ENCODE measurements around the gene NR1H3. TPM values are rescaled to one million over a fixed set of nuclear protein-coding genes. Genes with fewer than 3 reads are reported as not detected.

Gene NR1H3
- total RNA-seq, 3 donors from 2014 or later: 49.1 to 73.5 (median 50.6) TPM

DNA sequence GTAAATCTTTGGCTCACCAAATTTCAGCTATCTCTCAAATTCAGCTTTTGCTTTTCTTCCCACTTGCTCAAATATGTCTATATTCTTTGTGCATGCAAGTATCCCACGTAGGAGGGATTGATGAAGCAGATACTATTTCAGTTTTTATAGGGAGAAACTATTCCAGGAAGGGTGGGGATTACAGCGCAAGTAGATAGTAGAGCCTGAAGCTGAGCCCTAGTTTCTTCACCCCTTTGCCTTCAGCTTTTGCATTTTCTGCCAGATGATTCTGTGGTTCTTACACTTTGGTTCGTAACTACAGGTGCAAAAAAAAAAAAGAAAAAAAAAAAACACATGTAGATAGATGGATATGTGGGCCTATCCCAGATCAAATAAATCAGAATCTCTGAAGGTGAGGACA is 6.0 kb upstream of the NR1H3 start:
- ATAC-seq (no peak), DNase-seq (no peak)
- Histone ChIP-seq H3K36me3 (ENCODE audit: low read depth) (no peaks in the 10 kb centered on the region), H3K9me3 (no peaks in the 10 kb centered on the region), H3K4me1 (ENCODE audit: low read depth) (peaks cover 34% of the 10 kb centered on the region), H3K4me3 (no peak overlapping the region)
- intact Hi-C loops (cut with DNase I, micrococcal nuclease): no loop called here
- TF ChIP-seq, protein P1, sequence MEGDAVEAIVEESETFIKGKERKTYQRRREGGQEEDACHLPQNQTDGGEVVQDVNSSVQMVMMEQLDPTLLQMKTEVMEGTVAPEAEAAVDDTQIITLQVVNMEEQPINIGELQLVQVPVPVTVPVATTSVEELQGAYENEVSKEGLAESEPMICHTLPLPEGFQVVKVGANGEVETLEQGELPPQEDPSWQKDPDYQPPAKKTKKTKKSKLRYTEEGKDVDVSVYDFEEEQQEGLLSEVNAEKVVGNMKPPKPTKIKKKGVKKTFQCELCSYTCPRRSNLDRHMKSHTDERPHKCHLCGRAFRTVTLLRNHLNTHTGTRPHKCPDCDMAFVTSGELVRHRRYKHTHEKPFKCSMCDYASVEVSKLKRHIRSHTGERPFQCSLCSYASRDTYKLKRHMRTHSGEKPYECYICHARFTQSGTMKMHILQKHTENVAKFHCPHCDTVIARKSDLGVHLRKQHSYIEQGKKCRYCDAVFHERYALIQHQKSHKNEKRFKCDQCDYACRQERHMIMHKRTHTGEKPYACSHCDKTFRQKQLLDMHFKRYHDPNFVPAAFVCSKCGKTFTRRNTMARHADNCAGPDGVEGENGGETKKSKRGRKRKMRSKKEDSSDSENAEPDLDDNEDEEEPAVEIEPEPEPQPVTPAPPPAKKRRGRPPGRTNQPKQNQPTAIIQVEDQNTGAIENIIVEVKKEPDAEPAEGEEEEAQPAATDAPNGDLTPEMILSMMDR (IDR thresholded peaks at IDR 0.05): no peak

DNA sequence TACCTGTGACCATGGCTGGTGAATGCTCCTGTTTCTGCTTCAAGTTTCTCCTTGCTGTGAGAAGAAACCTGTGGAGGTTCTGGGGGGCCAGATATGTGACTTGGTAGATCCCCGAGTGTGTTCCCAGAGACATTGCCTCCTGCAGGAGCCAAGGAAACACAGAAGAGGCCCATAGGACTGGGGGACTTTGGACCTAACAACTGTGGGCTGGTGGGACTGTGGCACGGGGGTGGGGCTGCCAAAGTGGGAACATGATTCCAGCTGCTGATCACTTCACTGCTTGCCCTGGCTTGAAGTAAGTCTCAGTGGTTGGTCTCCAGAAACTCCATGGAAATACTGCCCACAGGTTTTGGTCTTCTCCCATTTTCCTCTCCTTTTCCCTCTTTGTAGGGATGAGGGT is 4.1 kb upstream of the NR1H3 start:
- Histone ChIP-seq H3K9me3 (no peaks in the 10 kb centered on the region), H3K36me3 (ENCODE audit: low read depth) (no peaks in the 10 kb centered on the region), H3K4me3 (no peak overlapping the region), H3K4me1 (ENCODE audit: low read depth) (peaks cover 38% of the 10 kb centered on the region)
- no peak for ATAC-seq
- intact Hi-C loops (cut with DNase I, micrococcal nuclease): no loop called here
- DNase-seq: no peak
- TF ChIP-seq, protein P1 (IDR thresholded peaks at IDR 0.05): no peak

DNA sequence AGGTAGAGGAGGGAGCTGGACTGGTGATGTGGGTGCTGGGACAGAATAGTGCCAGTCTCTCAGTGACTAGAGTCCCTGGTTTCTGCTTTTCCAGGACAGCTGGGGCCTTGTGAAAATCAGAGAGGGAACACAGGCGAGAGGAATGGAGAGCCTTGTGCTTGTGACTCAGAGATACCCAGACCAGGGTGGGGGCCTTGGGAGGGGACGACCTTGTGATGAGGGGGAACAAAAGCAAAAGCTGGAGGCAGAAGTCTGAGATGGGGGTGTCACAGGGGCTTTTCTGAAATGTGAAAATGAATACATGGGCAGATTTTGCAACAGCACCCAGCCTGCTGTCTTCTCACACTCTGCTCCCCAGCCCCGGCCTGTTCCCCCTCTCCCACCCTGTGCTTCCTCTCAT is 3.4 kb upstream of the NR1H3 start:
- H3K4me3 ChIP-seq: no peak overlapping the region
- TF ChIP-seq, protein P1 (IDR thresholded peaks at IDR 0.05): no peak
- H3K36me3 ChIP-seq (ENCODE audit: low read depth): no peaks in the 10 kb centered on the region
- ATAC-seq (no peak), DNase-seq (no peak)
- intact Hi-C loops (cut with DNase I, micrococcal nuclease): no loop called here
- H3K9me3 ChIP-seq: no peaks in the 10 kb centered on the region
- H3K4me1 ChIP-seq (ENCODE audit: low read depth): peaks cover 46% of the 10 kb centered on the region

DNA sequence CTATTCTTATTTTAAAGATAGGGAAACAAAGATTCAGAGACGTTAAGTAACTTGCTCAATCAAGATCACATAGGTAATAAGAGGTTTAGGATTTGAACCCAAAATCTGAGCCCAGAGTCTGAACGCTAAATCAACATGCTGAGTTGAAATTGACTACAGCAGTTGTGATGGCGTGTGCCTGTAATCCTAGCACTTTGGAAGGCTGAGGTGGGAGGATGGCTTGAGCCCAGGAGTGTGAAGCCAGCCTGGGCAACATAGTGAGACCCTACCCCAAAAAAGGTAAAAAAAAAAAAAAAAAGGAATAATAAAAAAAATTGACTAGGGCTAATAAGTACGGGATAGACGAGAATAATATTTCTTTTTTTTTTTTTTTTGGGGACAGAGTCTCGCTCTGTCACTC is 1.4 kb upstream of the NR1H3 start:
- TF ChIP-seq, protein P1 (IDR thresholded peaks at IDR 0.05): no peak
- no peak overlapping the region for H3K4me3 ChIP-seq
- peaks cover 46% of the 10 kb centered on the region for H3K4me1 ChIP-seq (ENCODE audit: low read depth)
- no peaks in the 10 kb centered on the region for H3K9me3 ChIP-seq
- ATAC-seq (no peak), DNase-seq (no peak)
- intact Hi-C loops (cut with DNase I, micrococcal nuclease): loop anchor here in 1 of 2 donors (5.0 kb wide), 1 partner anchor 39 kb away; no protein-coding TSS in a partner anchor
- no peaks in the 10 kb centered on the region for H3K36me3 ChIP-seq (ENCODE audit: low read depth)

DNA sequence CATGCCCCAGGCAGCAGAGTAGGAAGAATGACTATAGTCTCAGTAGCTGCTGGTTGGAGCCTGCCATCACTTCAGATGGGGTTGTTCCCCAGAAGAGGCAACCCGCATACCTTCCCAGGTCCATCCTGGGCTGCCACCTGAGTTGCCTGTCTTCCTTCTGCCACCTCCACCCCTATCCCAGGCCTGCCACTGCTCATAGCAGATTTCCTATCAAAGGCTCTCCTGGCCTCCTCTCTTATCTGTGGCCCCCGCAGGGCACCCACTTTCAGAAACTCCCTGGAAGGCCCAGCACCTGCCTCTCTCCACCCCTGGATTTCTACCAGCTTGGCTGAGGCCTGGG is 649 bp upstream of the NR1H3 start:
- H3K9me3 ChIP-seq: no peaks in the 10 kb centered on the region
- DNase-seq: no peak

More for the DNA sequence above, 649 bp upstream of the NR1H3 start:
- peak; percentile 1 for ATAC-seq
- intact Hi-C loops (cut with DNase I, micrococcal nuclease): loop anchor here in 1 of 2 donors (5.0 kb wide), 1 partner anchor 40 kb away; no protein-coding TSS in a partner anchor
- no peak overlapping the region for H3K4me3 ChIP-seq
- peaks cover 46% of the 10 kb centered on the region for H3K4me1 ChIP-seq (ENCODE audit: low read depth)
- H3K36me3 ChIP-seq (ENCODE audit: low read depth): no peaks in the 10 kb centered on the region
- TF ChIP-seq, protein P1 (IDR thresholded peaks at IDR 0.05): no peak

Measured in mucosa of descending colon (tissue), 3 donors.